ENCODE data around the gene SNCB. TPM values are rescaled to one million over a fixed set of nuclear protein-coding genes. Genes with fewer than 3 reads are reported as not detected.

SNCB gene
- total and polyA plus RNA-seq, 2 of the 4 experiments (the other 2 are of a cell fraction): 0.41 TPM; not detected in 1

GRCh38 chr5:176606875-176607274, 23.5 kb downstream of the SNCB start:
- H3K18ac ChIP-seq (ENCODE audit: low read depth, low read length): no peak overlapping the region
- H3K9ac ChIP-seq (ENCODE audit: low read depth, low read length): no peak overlapping the region
- no peak overlapping the region for H2AFZ ChIP-seq (replicated peaks; ENCODE audit: low read length, poor library complexity)
- no TSS peak for BruUV-seq (replicated peaks)
- H3K27me3 ChIP-seq (ENCODE audit: control insufficient read depth, insufficient read depth, low read length): no peaks in the 10 kb centered on the region
- H3K4me1 ChIP-seq (ENCODE audit: control insufficient read depth, insufficient read depth, low read length): peaks cover 3% of the 10 kb centered on the region; the same call in 1 of the 2 replicates
- H2AK9ac ChIP-seq (replicated peaks; ENCODE audit: low read depth, low read length, poor library complexity): no peak overlapping the region
- no peaks in the 10 kb centered on the region for H3K9me3 ChIP-seq (ENCODE audit: control insufficient read depth, insufficient read depth, low read length)
- POLR2A ChIA-PET (ENCODE audit: unreplicated experiment): no interaction called here
- H3K9me1 ChIP-seq (ENCODE audit: insufficient read depth, low read length): peaks cover 17% of the 10 kb centered on the region
- H2BK120ac ChIP-seq (ENCODE audit: low read depth, low read length): no peak overlapping the region
- H2BK5ac ChIP-seq (ENCODE audit: low read depth, low read length, poor library complexity, severe bottlenecking): no peak overlapping the region
- H4K5ac ChIP-seq (ENCODE audit: low read depth, low read length): no peak overlapping the region
- peaks cover 21% of the 10 kb centered on the region for H4K20me1 ChIP-seq (ENCODE audit: insufficient read depth, low read length)
- no peak for TF ChIP-seq BHLHE40 (IDR thresholded peaks at IDR 0.05; ENCODE audit: low read depth, low read length)
- TF ChIP-seq RCOR1 (IDR thresholded peaks at IDR 0.05; ENCODE audit: insufficient replicate concordance, low read length): peak; percentile 31
- no peak for TF ChIP-seq CEBPB (IDR thresholded peaks at IDR 0.05; ENCODE audit: low read depth, low read length)
- no peak overlapping the region for H3K4me2 ChIP-seq (ENCODE audit: low read depth, low read length)
- no peak overlapping the region for H3K27ac ChIP-seq (ENCODE audit: insufficient read depth, low read length)
- no peak overlapping the region for H4K91ac ChIP-seq (ENCODE audit: insufficient read depth, low read depth, low read length)
- intact Hi-C loops (cut with micrococcal nuclease): no loop called here
- no peak overlapping the region for H3K4ac ChIP-seq (ENCODE audit: low read depth, low read length)
- CTCF ChIA-PET: no interaction called here
- WGBS, 2 experiments (ENCODE audit: extremely low coverage in 2 of 2, insufficient read length in 1 of 2): 100% methylated on average over 1 of the region's 3 CpGs; no CpG with 5 or more reads in 1 of the 2 experiments
- no peak overlapping the region for H3K23ac ChIP-seq (ENCODE audit: low read depth, low read length)
- H2BK20ac ChIP-seq (ENCODE audit: low read depth, low read length): no peak overlapping the region
- no peak overlapping the region for H2AK5ac ChIP-seq (ENCODE audit: low read depth, low read length)
- no peak for DNase-seq
- H3K4me3 ChIP-seq (ENCODE audit: insufficient read depth, low read depth, low read length): no peak overlapping the region
- H2BK15ac ChIP-seq (ENCODE audit: low read depth, low read length): no peak overlapping the region
- H4K8ac ChIP-seq (ENCODE audit: low read depth in 2 of 2, low read length in 2 of 2): no peak overlapping the region
- H3K36me3 ChIP-seq (ENCODE audit: control insufficient read depth, insufficient read depth, low read length): no peaks in the 10 kb centered on the region
- H3K79me1 ChIP-seq (ENCODE audit: low read depth in 1 of 2, low read length in 2 of 2): peaks cover 4 to 35% of the 10 kb centered on the region in 2 experiments
- no peak overlapping the region for H3K56ac ChIP-seq (ENCODE audit: extremely low read depth, insufficient read depth, low read length)
- H3K14ac ChIP-seq (replicated peaks; ENCODE audit: low read depth, low read length): no peak overlapping the region
- in situ Hi-C loops (cut with MboI; ENCODE audit: low sequenced_read_pairs): no loop called here
- dilution Hi-C loops (cut with HindIII; ENCODE audit: low sequenced_read_pairs, unreplicated experiment): no loop called here
- no peak for ATAC-seq (ENCODE audit: low read depth)

All from IMR-90 (cell line).